LNCAP (cell line): ENCODE data around the gene ZDHHC6.

Experiments used
- TF ChIP-seq, protein P1 (sequence below): fragments of 450-650 bp; IDR thresholded peaks from 2 replicates; pipeline ENCODE4 v1.5.1; 2017; ENCODE audit warnings: mild to moderate bottlenecking

ZDHHC6 gene, protein sequence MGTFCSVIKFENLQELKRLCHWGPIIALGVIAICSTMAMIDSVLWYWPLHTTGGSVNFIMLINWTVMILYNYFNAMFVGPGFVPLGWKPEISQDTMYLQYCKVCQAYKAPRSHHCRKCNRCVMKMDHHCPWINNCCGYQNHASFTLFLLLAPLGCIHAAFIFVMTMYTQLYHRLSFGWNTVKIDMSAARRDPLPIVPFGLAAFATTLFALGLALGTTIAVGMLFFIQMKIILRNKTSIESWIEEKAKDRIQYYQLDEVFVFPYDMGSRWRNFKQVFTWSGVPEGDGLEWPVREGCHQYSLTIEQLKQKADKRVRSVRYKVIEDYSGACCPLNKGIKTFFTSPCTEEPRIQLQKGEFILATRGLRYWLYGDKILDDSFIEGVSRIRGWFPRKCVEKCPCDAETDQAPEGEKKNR

DNA sequence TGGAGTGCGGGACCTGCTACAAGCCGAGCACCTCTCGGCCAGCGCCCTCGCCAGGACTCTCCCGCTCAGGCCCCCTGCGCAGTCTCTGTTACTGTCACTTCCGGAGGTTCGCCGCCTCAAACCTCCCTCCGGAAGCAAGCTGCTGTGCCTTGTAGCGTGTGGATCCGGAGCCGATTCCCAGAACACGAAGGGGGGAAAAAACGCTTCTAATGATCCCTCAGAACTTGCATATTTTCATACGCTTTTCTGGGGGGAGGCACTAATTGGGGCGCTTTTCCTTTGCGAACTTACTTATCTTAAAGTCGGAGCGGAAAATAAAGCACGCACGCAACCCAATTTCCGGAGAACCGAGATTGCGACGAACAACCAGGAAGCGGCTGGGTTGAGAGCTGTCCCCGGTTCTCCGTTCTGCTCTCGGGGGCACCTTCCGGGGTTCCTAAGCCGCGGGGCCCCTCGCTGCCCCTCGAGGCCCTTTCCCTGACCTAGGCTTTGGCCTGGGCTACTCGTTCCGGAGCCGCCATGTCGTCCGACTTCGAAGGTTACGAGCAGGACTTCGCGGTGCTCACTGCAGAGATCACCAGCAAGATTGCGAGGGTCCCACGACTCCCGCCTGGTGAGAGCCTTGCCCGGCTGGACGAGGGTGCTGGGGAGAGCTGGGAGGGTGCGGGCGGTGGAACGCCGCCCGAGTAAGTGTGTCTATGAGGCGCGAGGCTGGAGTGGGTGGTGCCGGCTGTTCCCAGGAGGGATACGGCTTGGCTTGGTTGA is at the start of gene ZDHHC6, which contains the start of gene VTI1A:
ZDHHC6 (minus strand) TSS at position 60 of the 765 bp plus-strand sequence. CDS start 1,478 bp downstream, outside the sequence.
VTI1A (plus strand) TSS at position 361 of the 765 bp plus-strand sequence; CDS start at position 520, 159 bp downstream.
- TF ChIP-seq, protein P1, sequence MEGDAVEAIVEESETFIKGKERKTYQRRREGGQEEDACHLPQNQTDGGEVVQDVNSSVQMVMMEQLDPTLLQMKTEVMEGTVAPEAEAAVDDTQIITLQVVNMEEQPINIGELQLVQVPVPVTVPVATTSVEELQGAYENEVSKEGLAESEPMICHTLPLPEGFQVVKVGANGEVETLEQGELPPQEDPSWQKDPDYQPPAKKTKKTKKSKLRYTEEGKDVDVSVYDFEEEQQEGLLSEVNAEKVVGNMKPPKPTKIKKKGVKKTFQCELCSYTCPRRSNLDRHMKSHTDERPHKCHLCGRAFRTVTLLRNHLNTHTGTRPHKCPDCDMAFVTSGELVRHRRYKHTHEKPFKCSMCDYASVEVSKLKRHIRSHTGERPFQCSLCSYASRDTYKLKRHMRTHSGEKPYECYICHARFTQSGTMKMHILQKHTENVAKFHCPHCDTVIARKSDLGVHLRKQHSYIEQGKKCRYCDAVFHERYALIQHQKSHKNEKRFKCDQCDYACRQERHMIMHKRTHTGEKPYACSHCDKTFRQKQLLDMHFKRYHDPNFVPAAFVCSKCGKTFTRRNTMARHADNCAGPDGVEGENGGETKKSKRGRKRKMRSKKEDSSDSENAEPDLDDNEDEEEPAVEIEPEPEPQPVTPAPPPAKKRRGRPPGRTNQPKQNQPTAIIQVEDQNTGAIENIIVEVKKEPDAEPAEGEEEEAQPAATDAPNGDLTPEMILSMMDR: peak; percentile 24; the same call in 1 of the 2 replicates

DNA sequence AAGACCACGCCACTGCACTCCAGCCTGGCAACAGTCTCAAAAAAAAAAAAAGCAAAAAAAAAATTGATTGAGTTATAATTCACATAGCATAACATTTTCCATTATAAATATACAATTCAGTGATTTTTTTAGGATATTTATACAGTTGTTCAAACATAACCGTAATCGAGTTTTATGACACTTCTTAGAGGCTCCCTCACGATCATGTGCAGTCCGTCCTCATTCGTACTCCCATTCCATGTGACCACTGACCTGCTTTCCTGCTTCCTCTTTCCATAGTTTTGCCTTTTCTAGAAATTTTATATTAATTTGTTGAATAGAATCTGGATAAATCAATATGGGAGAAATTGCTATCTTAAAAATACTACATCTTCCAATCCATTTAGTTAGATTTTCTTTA is 46.0 kb upstream of the ZDHHC6 start:
- TF ChIP-seq, protein P1: no peak

DNA sequence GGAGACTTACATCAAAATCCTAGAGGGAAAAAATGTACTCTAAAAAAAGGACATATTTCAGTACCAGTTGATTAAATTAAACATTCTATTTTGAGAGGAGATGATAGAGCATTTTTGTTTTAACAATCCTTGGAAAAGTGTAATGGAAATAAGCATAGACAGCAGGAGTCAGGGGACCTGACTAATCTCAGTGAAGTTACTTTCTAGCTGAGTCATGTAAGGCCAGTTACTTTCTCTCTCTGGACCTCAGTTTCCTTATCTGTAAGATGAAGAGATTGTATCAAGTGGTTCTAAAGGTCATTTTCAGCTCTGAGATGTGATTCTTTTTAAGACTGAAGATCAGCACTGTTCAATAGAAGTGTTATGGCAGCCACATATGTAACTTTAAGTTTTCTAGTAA is 44.4 kb upstream of the ZDHHC6 start:
- TF ChIP-seq, protein P1: no peak

DNA sequence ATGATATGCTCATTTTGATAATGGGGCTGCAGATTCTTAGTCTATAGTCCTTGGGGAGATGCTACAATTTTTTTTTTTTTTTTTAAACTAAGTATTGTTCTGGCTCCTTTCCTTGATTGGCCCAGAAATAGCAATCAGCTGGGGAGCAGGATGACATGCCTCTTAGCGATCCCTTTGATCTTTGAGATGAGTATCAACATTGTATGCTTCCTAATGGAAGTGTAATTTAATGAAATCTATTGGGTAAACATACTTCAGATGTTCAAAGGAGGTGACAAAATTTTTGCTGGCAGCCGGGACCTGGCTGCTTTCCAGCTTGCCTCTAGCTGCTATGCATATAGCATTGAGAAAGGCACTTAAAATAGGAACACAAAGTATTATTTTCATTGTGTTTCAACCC is 43.8 kb upstream of the ZDHHC6 start:
- TF ChIP-seq, protein P1: no peak

DNA sequence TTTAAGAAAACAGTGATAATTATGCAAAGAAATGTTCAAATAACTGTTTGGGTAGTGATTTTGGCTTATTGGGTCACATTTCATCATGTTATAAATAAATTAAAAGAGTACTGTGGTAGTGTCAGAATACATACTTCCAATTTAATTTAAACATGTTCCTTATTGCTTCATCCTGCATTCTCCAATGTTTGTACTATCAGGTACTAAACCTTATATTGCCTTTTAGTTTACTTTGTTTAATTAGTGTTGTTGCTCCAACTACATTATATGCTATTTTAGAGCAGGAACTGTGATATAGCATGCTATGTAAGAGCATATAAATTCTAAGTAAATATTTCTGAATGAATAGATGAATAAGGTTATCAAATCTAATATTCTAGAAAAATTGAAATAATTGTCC is 41.2 kb upstream of the ZDHHC6 start:
- TF ChIP-seq, protein P1: no peak

DNA sequence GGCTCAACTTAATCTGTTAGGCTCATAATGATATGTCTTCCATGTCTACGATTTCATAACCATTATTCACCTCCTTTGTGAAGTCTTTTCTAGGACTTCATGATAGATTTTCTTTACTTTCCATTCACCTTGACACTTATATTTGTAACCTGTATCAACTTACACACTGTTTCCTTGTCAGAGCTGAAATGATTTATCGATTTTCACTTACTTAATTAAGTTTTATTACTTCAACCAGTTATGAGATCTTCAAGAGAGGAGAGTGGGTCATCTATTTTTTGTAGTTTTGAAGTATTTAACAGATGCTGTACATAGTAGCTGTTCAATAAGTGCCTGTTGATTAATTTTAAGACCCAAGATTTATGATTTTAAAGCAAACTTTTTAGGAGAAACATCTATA is 37.7 kb upstream of the ZDHHC6 start:
- TF ChIP-seq, protein P1: no peak

DNA sequence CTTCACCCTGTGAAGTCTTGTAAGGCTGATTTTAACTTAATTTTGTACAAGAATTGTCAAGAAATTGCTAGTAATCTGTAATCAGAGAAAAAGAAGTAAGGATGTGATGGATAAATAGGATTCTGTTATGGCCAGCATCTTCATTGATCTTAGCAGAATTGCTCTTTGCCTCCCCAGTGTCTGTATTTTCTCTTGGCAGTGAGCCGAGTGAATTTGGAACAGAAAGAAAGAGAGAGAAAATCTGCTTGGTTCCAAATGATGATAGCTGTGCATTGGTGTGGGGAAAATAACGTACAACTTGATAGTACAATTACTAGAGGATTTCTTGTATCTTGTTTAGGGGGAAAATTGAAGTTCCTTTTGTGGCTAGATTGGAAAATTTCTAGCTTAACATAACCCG is 34.9 kb upstream of the ZDHHC6 start:
- TF ChIP-seq, protein P1: no peak
